DND-41 (cell line): ENCODE measurements around the gene NCAM2.

ENCODE experiments used
- CTCF ChIP-seq: IDR thresholded peaks from 2 replicates; pipeline ENCODE4 v1.5.1; 2012; ENCODE audit warnings: borderline replicate concordance, low read length, moderate library complexity, mild to moderate bottlenecking; ENCODE audit not compliant: poor library complexity, severe bottlenecking; ENCODE audit errors: extremely low read depth
- EZH2 ChIP-seq: IDR thresholded peaks from 3 replicates; pipeline ENCODE4 v1.6.1; 2012; ENCODE audit warnings: borderline replicate concordance, low read depth, mild to moderate bottlenecking, moderate library complexity, low read length, inconsistent platforms; ENCODE audit not compliant: severe bottlenecking

DNA sequence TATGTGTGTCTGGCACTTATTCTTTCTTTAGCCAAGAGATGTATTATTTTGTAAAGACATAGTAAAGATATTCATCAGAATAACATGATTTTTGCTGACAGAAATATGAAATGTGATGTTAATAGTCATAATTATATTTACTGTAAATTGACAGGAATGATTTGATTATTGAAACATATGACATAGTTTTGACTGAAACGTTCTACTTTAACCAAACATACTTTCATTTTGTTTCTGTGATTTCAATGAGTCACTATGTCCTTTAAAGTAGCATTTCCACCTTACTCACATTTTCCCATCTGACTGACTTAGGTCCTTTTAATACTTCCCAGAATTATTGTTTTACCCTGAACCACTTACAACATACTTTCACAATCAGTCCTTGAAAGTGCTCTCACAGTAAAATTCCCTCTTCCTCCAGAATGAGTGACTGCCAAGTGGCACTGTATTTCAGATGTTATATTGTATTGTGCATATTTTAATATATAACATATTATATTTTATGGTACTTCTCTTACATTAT is 437.9 kb downstream of the NCAM2 start:
- TF ChIP-seq CTCF, result no peak
- TF ChIP-seq EZH2, result no peak
